K562 (cell line): ENCODE measurements around the gene TM7SF2. TPM values are rescaled to one million over a fixed set of nuclear protein-coding genes. Genes with fewer than 3 reads are reported as not detected.
A peak's percentile ranks its signal among the peaks of the same experiment; 100 is the strongest.

Source experiments
- ARID2 ChIP-seq: fragments of 450-650 bp; IDR thresholded peaks from 2 replicates; pipeline ENCODE4 v1.6.1; 2017; ENCODE audit warnings: antibody characterized with exemption, mild to moderate bottlenecking
- CREB1 ChIP-seq, 2 experiments: sonication (generic) in 1 of 2; formaldehyde crosslinking in 1 of 2; IDR thresholded peaks; 2 replicates each; pipeline versions ENCODE4 v1.6.1 to v1.8.0; 2012 to 2022; ENCODE audit warnings: inconsistent platforms in 1 of 2, mild to moderate bottlenecking in 1 of 2, missing genetic modification reagents in 1 of 2, moderate library complexity in 1 of 2
- LARP7 ChIP-seq: fragments of 450-650 bp; IDR thresholded peaks from 2 replicates; pipeline ENCODE4 v1.6.1; 2016
- MNT ChIP-seq, 2 experiments: fragments of 450-650 bp; conservative IDR thresholded peaks; 2 replicates each; pipeline ENCODE4 v1.6.1; 2017; ENCODE audit warnings: mild to moderate bottlenecking in 2 of 2, moderate library complexity in 2 of 2
- MYNN ChIP-seq, 2 experiments: sonication (generic); formaldehyde crosslinking in 1 of 2; IDR thresholded peaks; 2 replicates each; pipeline versions ENCODE4 v1.5.0 to v1.6.1; 2016 to 2020; ENCODE audit warnings: antibody characterized with exemption in 1 of 2, missing genetic modification reagents in 1 of 2
- NFE2 ChIP-seq: IDR thresholded peaks from 2 replicates; pipeline ENCODE4 v1.6.1; 2014; ENCODE audit warnings: antibody characterized with exemption, low read depth
- PYGO2 ChIP-seq: fragments of 450-650 bp; IDR thresholded peaks from 2 replicates; pipeline ENCODE4 v1.6.1; 2016; ENCODE audit warnings: mild to moderate bottlenecking, missing genetic modification characterization, moderate library complexity, missing compliant biosample characterization
- SMARCA4 ChIP-seq: fragments of 450-650 bp; IDR thresholded peaks from 2 replicates; pipeline ENCODE4 v1.6.1; 2016
- SRF ChIP-seq, 2 experiments: fragments of 250-450, 450-650 bp in 1 of 2; sonication (Bioruptor Pico) in 1 of 2; sonication (generic) in 1 of 2; formaldehyde crosslinking; IDR thresholded peaks; 2 replicates each; pipeline versions ENCODE4 v1.5.0 to v1.5.1; 2020 to 2022; ENCODE audit warnings: mild to moderate bottlenecking in 1 of 2, missing genetic modification reagents in 1 of 2
- TSHZ1 ChIP-seq: fragments of 250-450 bp; sonication (Bioruptor Pico); IDR thresholded peaks from 2 replicates; pipeline ENCODE4 v1.4.0; 2020; ENCODE audit warnings: mild to moderate bottlenecking, moderate library complexity
- ZBTB11 ChIP-seq, 3 experiments: fragments of 200-800 bp in 1 of 3; fragments of 250-450 bp in 1 of 3; fragments of 450-650 bp in 1 of 3; sonication (Bioruptor Pico) in 1 of 3; sonication (Bioruptor generic) in 1 of 3; formaldehyde crosslinking in 1 of 3; IDR thresholded peaks; 2 replicates each; pipeline versions ENCODE4 v1.6.1 to v1.8.0; 2016 to 2022; ENCODE audit warnings: mild to moderate bottlenecking in 2 of 3, missing genetic modification characterization in 2 of 3, missing compliant biosample characterization in 1 of 3, moderate library complexity in 1 of 3
- ZNF12 ChIP-seq: sonication (generic); formaldehyde crosslinking; IDR thresholded peaks from 2 replicates; pipeline ENCODE4 v1.4.0; 2020; ENCODE audit warnings: mild to moderate bottlenecking, missing genetic modification reagents
- ZNF165 ChIP-seq: fragments of 250-450 bp; sonication (Bioruptor Pico); IDR thresholded peaks from 2 replicates; pipeline ENCODE4 v1.4.0; 2020; ENCODE audit warnings: borderline replicate concordance
- ZNF354B ChIP-seq: fragments of 250-450 bp; sonication (Bioruptor Pico); IDR thresholded peaks from 2 replicates; pipeline ENCODE4 v1.4.0; 2020
- ZNF57 ChIP-seq: fragments of 450-650 bp; formaldehyde crosslinking; IDR thresholded peaks from 2 replicates; pipeline ENCODE4 v1.4.0; 2020; ENCODE audit warnings: mild to moderate bottlenecking, moderate library complexity
- ZNF76 ChIP-seq: fragments of 250-450 bp; sonication (Bioruptor Pico); IDR thresholded peaks from 2 replicates; pipeline ENCODE4 v1.4.0; 2020; ENCODE audit warnings: mild to moderate bottlenecking, moderate library complexity, borderline replicate concordance
- polyA plus RNA-seq, 8 experiments: library from polyadenylated mRNA; depleted of rRNA in 4 of 8; stranded (reverse) in 5 of 8; unstranded in 3 of 8; fragments of >200 nt; fragmentation: Nextera tagmentation in 2 of 8; fragmentation: Illumina TruSeq in 1 of 8; extraction: Ambion mirVana in 2 of 8; extraction: Trizol in 1 of 8; gene quantifications; 2 replicates each; pipeline versions ENCODE4 v1.2.1 to v1.2.3, GENCODE V29; 2011 to 2014; ENCODE audit warnings: inconsistent platforms in 1 of 8, missing spikeins in 1 of 8
- total RNA-seq, 7 experiments: library from RNA; depleted of rRNA in 6 of 7; stranded (reverse); fragments of >200 nt in 6 of 7; fragmentation: Illumina TruSeq in 2 of 7; extraction: Trizol in 2 of 7; gene quantifications; 2 replicates each; pipeline versions ENCODE4 v1.2.1 to v1.2.3, GENCODE V29; 2011 to 2021; ENCODE audit warnings: low replicate concordance in 1 of 7
- TF ChIP-seq, protein P1 (sequence below): fragments of 250-450 bp; sonication (Bioruptor Pico); IDR thresholded peaks from 2 replicates; pipeline ENCODE4 v1.8.0; 2022; ENCODE audit warnings: moderate library complexity, mild to moderate bottlenecking, inconsistent platforms

Gene TM7SF2
- total and polyA plus RNA-seq, 9 of the 15 experiments (the other 6 are each of a cell fraction or from before 2014, with no cell fraction given), result 1.2 to 22.0 (median 14.3) TPM

DNA sequence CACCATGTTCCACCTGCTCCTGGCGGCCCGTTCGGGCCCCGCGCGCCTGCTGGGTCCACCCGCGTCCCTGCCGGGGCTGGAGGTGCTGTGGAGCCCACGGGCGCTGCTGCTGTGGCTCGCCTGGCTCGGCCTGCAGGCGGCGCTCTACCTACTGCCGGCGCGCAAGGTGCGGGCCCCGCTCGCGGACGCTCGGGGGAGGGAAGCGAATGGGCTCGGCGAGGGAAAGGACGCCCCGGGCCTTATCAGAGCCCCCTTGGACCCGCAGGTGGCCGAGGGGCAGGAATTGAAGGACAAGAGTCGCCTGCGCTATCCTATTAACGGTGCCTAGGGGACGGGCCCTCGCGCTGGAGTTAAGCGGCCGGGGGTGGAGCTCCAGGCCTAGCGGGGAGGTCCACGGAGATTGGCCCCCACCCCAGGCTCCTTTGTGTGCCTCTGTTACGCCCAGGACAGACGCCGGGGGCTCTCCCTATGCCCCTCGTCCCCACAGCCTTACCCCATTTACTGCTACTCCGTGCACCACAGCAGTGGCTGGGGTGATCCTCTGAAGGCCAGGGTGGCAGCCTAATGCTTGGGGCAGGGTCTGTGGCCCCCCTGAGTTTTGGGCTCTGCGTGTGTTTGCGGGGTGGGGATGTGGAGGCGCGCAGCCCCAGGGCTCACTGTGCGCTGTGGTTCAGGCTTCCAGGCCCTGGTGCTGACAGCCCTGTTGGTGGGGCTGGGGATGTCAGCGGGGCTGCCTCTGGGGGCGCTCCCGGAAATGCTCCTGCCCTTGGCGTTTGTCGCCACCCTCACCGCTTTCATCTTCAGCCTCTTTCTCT lies 1.1 kb downstream of the TM7SF2 start (continued):
- TF ChIP-seq SRF (CRISPR knock-in tag; IDR thresholded peaks at IDR 0.05) (0 out of 4 replicates have a peak, but pooled peaks of 1 of the 2 experiments have one; percentile 16), LARP7 (no peak), MNT (conservative IDR thresholded peaks at IDR 0.05) (peak in 1 of 2 experiments; percentile 61; a peak in 3 of 4 replicates), PYGO2 (tag) (no peak), ZNF76 (CRISPR knock-in tag) (no peak), CREB1 (IDR thresholded peaks at IDR 0.05) (peak; percentile 15; the same call in 1 of the 2 replicates), CREB1 (CRISPR knock-in tag; IDR thresholded peaks at IDR 0.05) (peak; percentile 79), ZNF165 (CRISPR knock-in tag) (no peak), ARID2 (no peak), SMARCA4 (no peak), ZBTB11 (CRISPR knock-in tag; IDR thresholded peaks at IDR 0.05) (0 out of 6 replicates have a peak, but pooled peaks of 1 of the 3 experiments have one; percentile 43), ZNF57 (no peak), MYNN (IDR thresholded peaks at IDR 0.05) (no peak), MYNN (CRISPR knock-in tag; IDR thresholded peaks at IDR 0.05) (no peak), NFE2 (no peak), TSHZ1 (no peak), ZNF354B (CRISPR knock-in tag) (no peak), ZNF12 (CRISPR knock-in tag) (no peak)
- TF ChIP-seq, protein P1, sequence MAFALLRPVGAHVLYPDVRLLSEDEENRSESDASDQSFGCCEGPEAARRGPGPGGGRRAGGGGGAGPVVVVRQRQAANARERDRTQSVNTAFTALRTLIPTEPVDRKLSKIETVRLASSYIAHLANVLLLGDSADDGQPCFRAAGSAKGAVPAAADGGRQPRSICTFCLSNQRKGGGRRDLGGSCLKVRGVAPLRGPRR, result no peak
